Neural cell (in vitro differentiated cells): ENCODE measurements around the gene MDM2. TPM values are rescaled to one million over a fixed set of nuclear protein-coding genes. Genes with fewer than 3 reads are reported as not detected.
"Not testable (repeated sequence)": the region's sequence is repeated elsewhere in the genome, so short reads cannot be mapped to it uniquely, and the experiment has no call there.

Source experiments
- H2AFZ ChIP-seq: fragments of 200-600, 300-800 bp; sonication (generic), shearing (Covaris generic); 2 replicates; pipeline ENCODE4 v1.6.0; 2014; ENCODE audit warnings: low read depth, mild to moderate bottlenecking, antibody characterized with exemption, low read length, moderate library complexity
- H3F3A ChIP-seq: fragments of 200-600 bp; shearing (Covaris generic); 2 replicates; pipeline ENCODE4 v1.6.1; 2016; ENCODE audit warnings: mild to moderate bottlenecking, moderate library complexity, mixed read lengths, antibody characterized with exemption, low read length; ENCODE audit not compliant: insufficient read depth, poor library complexity, severe bottlenecking
- H3K27ac ChIP-seq: fragments of 200-600, 300-800 bp; sonication (generic), shearing (Covaris generic); 2 replicates; pipeline ENCODE4 v1.5.1; 2014; ENCODE audit warnings: mild to moderate bottlenecking, low read length, moderate library complexity
- H3K27me3 ChIP-seq: fragments of 300-800, 200-600 bp; sonication (generic), shearing (Covaris generic); 2 replicates; pipeline ENCODE4 v1.6.0; 2014; ENCODE audit warnings: mild to moderate bottlenecking, low read depth, low read length, moderate library complexity; ENCODE audit not compliant: insufficient read depth
- H3K36me3 ChIP-seq: fragments of 300-800, 200-600 bp; sonication (generic), shearing (Covaris generic); 2 replicates; pipeline ENCODE4 v1.5.1; 2014; ENCODE audit warnings: mild to moderate bottlenecking, antibody characterized with exemption, low read length, moderate library complexity; ENCODE audit not compliant: insufficient read depth
- H3K4me2 ChIP-seq: fragments of 300-800, 200-600 bp; sonication (generic), shearing (Covaris generic); 2 replicates; pipeline ENCODE4 v1.6.0; 2014; ENCODE audit warnings: mild to moderate bottlenecking, low read length
- H3K4me3 ChIP-seq: fragments of 300-800, 200-600 bp; sonication (generic), shearing (Covaris generic); 2 replicates; pipeline ENCODE4 v1.5.1; 2014; ENCODE audit warnings: mild to moderate bottlenecking, low read length, moderate library complexity
- H3K79me2 ChIP-seq: fragments of 200-600 bp; shearing (Covaris generic); replicated peaks from 2 replicates; pipeline ENCODE4 v1.6.0; 2014; ENCODE audit warnings: mild to moderate bottlenecking, low read length, moderate library complexity; ENCODE audit not compliant: insufficient read depth
- H3K9ac ChIP-seq: fragments of 300-800, 200-600 bp; sonication (generic), shearing (Covaris generic); 2 replicates; pipeline ENCODE4 v1.6.1; 2016; ENCODE audit warnings: mild to moderate bottlenecking, low read length, mixed read lengths
- H3K9me2 ChIP-seq: fragments of 200-600 bp; shearing (Covaris generic); 2 replicates; pipeline ENCODE4 v1.6.1; 2016; ENCODE audit warnings: mild to moderate bottlenecking, low read length, mixed read lengths; ENCODE audit not compliant: insufficient read depth
- H3K9me3 ChIP-seq: fragments of 200-600, 300-800 bp; sonication (generic), shearing (Covaris generic); 2 replicates; pipeline ENCODE4 v1.6.1; 2016; ENCODE audit warnings: mild to moderate bottlenecking, mixed run types, low read length, moderate library complexity, mixed read lengths
- H4K20me1 ChIP-seq: fragments of 200-600 bp; shearing (Covaris generic); 2 replicates; pipeline ENCODE4 v1.6.1; 2016; ENCODE audit warnings: mild to moderate bottlenecking, mixed run types; ENCODE audit not compliant: insufficient read depth
- EP300 ChIP-seq: fragments of 450-650 bp; conservative IDR thresholded peaks from 2 replicates; pipeline ENCODE4 v1.6.1; 2014; ENCODE audit warnings: antibody characterized with exemption, mild to moderate bottlenecking, moderate library complexity; ENCODE audit not compliant: poor library complexity, severe bottlenecking
- MXI1 ChIP-seq: fragments of 450-650 bp; conservative IDR thresholded peaks from 2 replicates; pipeline ENCODE4 v1.6.1; 2014; ENCODE audit warnings: antibody characterized with exemption, mild to moderate bottlenecking; ENCODE audit not compliant: poor library complexity, severe bottlenecking
- POLR2AphosphoS5 ChIP-seq: IDR thresholded peaks from 2 replicates; pipeline ENCODE4 v1.6.1; 2012
- RAD21 ChIP-seq: fragments of 450-650 bp; conservative IDR thresholded peaks from 2 replicates; pipeline ENCODE4 v1.6.1; 2014; ENCODE audit warnings: antibody characterized with exemption, mild to moderate bottlenecking, moderate library complexity
- SMC3 ChIP-seq: fragments of 450-650 bp; conservative IDR thresholded peaks from 2 replicates; pipeline ENCODE4 v1.6.1; 2014; ENCODE audit warnings: antibody characterized with exemption, mild to moderate bottlenecking, moderate library complexity; ENCODE audit not compliant: poor library complexity
- TAF1 ChIP-seq: IDR thresholded peaks from 2 replicates; pipeline ENCODE4 v1.6.1; 2012; ENCODE audit warnings: low read depth
- polyA plus RNA-seq: library from polyadenylated mRNA; depleted of rRNA; stranded (reverse); fragments of >200 nt; gene quantifications from 2 replicates; pipeline ENCODE4 v1.2.3, GENCODE V29; 2014
- TF ChIP-seq, protein P1 (sequence below): fragments of 450-650 bp; IDR thresholded peaks from 2 replicates; pipeline ENCODE4 v1.5.1; 2014; ENCODE audit warnings: antibody characterized with exemption, mild to moderate bottlenecking, moderate library complexity; ENCODE audit not compliant: poor library complexity, severe bottlenecking
- TF ChIP-seq, protein P2 (sequence below): IDR thresholded peaks from 2 replicates; pipeline ENCODE4 v1.6.1; 2012; ENCODE audit warnings: borderline replicate concordance

Gene MDM2
- polyA plus RNA-seq, 1 donor from 2014 or later = 37.5 TPM

DNA sequence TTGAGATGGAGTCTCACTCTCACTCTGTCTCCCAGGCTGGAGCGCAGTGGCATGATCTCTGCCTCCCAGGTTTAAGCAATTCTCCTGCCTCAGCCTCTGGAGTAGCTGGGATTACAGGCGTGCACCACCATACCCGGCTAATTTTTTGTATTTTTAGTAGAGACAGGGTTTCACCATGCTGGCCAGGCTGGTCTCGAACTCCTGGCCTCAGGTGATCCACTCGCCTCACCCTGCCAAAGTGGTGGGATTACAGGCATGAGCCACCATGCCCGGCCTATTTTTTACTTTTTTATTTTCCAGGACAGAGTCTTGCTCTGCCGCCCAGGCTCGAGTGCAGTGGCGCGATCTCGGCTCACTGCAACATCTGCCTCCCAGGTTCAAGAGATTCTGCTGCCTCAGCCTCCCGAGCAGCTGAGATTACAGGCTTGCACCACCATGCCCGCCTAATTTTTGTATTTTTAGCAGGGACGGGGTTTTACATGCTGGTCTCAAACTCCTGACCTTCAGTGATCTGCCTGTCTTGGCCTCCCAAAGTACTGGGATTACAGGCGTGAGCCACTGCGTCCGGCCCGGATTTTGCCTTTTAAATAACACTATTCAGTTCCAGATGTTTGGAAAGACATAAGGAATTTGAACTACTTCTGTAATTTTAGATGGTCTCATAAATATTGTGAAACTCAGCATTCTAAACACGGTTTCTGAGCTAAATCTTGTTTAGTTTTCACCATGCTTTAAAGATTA, 4.9 kb upstream of the MDM2 start:
- H2AFZ ChIP-seq, H3K27ac ChIP-seq, H3K9me2 ChIP-seq, H3K9ac ChIP-seq, H3K27me3 ChIP-seq, H3K4me2 ChIP-seq, H3F3A ChIP-seq, H3K9me3 ChIP-seq, H3K36me3 ChIP-seq, H4K20me1 ChIP-seq, H3K79me2 ChIP-seq, H3K4me3 ChIP-seq: not testable (repeated sequence)

DNA sequence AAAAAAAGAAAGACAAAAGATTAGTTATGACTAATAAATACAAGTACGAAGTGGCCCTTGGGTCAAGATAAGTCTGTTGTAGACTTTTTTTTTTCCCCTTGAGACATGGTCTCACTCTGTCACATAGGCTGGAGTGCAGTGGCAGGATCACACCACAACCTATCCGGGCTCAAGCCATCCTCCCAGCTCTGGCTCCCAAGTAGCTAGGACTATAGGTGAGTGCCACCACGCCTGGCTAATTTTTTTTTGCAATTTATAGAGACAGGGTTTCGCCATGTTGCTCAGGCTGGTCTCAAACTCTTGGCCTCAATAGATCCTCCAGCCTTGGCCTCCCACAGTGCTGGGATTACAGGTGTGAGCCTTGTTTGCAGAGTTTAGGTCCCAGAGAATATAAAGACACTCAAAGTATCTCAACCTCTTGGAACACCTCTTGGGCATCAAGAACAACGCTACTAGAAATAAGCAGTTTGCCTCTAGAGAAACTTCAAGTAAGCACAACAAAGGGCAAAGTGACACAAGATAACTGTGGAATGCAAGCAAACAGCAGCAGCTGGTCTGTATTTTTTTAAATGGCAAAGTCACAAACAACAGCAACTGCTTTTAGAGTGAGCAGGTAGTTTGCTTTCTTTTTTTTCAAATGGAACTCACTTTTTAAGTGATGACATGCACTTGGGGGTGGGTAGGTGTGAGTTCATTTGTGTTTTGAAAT, 3.9 kb upstream of the MDM2 start:
- Histone ChIP-seq H3K27me3 (no peaks in the 10 kb centered on the region), H3K27ac (no peak overlapping the region), H3K4me2 (no peak overlapping the region), H3K36me3 (no peaks in the 10 kb centered on the region), H2AFZ (no peak overlapping the region), H3F3A (no peaks in the 10 kb centered on the region), H3K79me2 (peaks cover 4% of the 10 kb centered on the region), H3K4me3 (no peak overlapping the region), H4K20me1 (no peaks in the 10 kb centered on the region), H3K9ac (no peak overlapping the region), H3K9me2 (no peaks in the 10 kb centered on the region), H3K9me3 (no peaks in the 10 kb centered on the region)
- TF ChIP-seq TAF1 (no peak), SMC3 (no peak), RAD21 (no peak), EP300 (no peak), MXI1 (no peak), POLR2AphosphoS5 (no peak)
- TF ChIP-seq, protein P1, sequence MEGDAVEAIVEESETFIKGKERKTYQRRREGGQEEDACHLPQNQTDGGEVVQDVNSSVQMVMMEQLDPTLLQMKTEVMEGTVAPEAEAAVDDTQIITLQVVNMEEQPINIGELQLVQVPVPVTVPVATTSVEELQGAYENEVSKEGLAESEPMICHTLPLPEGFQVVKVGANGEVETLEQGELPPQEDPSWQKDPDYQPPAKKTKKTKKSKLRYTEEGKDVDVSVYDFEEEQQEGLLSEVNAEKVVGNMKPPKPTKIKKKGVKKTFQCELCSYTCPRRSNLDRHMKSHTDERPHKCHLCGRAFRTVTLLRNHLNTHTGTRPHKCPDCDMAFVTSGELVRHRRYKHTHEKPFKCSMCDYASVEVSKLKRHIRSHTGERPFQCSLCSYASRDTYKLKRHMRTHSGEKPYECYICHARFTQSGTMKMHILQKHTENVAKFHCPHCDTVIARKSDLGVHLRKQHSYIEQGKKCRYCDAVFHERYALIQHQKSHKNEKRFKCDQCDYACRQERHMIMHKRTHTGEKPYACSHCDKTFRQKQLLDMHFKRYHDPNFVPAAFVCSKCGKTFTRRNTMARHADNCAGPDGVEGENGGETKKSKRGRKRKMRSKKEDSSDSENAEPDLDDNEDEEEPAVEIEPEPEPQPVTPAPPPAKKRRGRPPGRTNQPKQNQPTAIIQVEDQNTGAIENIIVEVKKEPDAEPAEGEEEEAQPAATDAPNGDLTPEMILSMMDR = no peak
- TF ChIP-seq, protein P2, sequence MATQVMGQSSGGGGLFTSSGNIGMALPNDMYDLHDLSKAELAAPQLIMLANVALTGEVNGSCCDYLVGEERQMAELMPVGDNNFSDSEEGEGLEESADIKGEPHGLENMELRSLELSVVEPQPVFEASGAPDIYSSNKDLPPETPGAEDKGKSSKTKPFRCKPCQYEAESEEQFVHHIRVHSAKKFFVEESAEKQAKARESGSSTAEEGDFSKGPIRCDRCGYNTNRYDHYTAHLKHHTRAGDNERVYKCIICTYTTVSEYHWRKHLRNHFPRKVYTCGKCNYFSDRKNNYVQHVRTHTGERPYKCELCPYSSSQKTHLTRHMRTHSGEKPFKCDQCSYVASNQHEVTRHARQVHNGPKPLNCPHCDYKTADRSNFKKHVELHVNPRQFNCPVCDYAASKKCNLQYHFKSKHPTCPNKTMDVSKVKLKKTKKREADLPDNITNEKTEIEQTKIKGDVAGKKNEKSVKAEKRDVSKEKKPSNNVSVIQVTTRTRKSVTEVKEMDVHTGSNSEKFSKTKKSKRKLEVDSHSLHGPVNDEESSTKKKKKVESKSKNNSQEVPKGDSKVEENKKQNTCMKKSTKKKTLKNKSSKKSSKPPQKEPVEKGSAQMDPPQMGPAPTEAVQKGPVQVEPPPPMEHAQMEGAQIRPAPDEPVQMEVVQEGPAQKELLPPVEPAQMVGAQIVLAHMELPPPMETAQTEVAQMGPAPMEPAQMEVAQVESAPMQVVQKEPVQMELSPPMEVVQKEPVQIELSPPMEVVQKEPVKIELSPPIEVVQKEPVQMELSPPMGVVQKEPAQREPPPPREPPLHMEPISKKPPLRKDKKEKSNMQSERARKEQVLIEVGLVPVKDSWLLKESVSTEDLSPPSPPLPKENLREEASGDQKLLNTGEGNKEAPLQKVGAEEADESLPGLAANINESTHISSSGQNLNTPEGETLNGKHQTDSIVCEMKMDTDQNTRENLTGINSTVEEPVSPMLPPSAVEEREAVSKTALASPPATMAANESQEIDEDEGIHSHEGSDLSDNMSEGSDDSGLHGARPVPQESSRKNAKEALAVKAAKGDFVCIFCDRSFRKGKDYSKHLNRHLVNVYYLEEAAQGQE = no peak
